Coronary artery (tissue), 2 donors: ENCODE data around the gene HIGD1B.

Source experiments
- DNase-seq: peaks from one replicate; pipeline ENCODE4 v3.0.0-alpha.2; 2017; ENCODE audit warnings: low spot score
- H3K27ac ChIP-seq, 2 donors: fragments of 200-600 bp; sonication (generic); one replicate each; pipeline ENCODE4 v1.5.1; 2016 to 2019
- H3K4me3 ChIP-seq: fragments of 200-600 bp; sonication (generic); 2 replicates; pipeline ENCODE4 v1.5.1; 2016; ENCODE audit warnings: mild to moderate bottlenecking, moderate library complexity
- TF ChIP-seq, protein P1 (sequence below): fragments of 200-600 bp; sonication (generic); IDR thresholded peaks from one replicate; pipeline ENCODE4 v1.5.1; 2019; ENCODE audit warnings: antibody characterized with exemption

HIGD1B gene

DNA sequence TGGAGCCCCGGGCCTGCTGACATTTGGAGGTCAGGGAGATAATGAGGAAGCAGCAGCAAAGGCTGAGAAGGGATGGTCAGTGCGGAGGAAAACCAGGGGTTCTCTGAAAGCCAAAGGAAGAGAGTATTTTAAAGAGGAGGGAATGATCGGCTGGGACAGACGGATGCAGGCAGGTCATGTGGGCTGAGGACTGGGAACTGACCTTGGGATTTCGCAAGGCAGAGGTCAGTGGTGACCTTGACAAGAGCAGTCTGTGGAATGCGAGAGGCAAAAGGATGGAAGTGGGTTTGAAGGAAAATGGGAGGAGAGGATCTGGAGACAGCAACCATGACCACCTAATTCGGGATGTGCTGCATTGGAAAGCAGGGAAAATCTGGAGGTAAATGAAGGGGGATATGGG is 41.3 kb downstream of the HIGD1B start:
- Histone ChIP-seq H3K27ac (no peak overlapping the region), H3K4me3 (no peak overlapping the region)
- no peak for DNase-seq
- TF ChIP-seq, protein P1, sequence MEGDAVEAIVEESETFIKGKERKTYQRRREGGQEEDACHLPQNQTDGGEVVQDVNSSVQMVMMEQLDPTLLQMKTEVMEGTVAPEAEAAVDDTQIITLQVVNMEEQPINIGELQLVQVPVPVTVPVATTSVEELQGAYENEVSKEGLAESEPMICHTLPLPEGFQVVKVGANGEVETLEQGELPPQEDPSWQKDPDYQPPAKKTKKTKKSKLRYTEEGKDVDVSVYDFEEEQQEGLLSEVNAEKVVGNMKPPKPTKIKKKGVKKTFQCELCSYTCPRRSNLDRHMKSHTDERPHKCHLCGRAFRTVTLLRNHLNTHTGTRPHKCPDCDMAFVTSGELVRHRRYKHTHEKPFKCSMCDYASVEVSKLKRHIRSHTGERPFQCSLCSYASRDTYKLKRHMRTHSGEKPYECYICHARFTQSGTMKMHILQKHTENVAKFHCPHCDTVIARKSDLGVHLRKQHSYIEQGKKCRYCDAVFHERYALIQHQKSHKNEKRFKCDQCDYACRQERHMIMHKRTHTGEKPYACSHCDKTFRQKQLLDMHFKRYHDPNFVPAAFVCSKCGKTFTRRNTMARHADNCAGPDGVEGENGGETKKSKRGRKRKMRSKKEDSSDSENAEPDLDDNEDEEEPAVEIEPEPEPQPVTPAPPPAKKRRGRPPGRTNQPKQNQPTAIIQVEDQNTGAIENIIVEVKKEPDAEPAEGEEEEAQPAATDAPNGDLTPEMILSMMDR, result no peak

DNA sequence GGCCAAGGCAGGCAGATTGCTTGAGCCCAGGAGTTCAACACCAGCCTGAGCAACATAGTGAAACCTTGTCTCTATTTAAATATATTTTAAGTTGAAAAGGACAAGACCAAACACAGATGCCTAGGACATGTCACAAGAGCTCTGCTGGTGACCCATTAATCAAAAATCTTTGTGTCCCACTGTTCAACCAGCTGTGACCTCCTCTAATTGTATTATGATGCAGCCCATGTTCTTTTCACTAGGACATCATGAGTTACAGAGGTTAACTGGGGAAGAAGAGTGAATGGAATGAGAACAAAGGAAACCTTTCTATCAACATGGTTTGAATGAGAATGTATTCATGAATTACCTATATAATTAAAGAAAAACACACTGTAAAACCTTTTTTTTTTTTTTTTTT is 44.6 kb downstream of the HIGD1B start:
- no peak overlapping the region for H3K27ac ChIP-seq
- no peak for DNase-seq
- no peak overlapping the region for H3K4me3 ChIP-seq
- TF ChIP-seq, protein P1, result no peak

DNA sequence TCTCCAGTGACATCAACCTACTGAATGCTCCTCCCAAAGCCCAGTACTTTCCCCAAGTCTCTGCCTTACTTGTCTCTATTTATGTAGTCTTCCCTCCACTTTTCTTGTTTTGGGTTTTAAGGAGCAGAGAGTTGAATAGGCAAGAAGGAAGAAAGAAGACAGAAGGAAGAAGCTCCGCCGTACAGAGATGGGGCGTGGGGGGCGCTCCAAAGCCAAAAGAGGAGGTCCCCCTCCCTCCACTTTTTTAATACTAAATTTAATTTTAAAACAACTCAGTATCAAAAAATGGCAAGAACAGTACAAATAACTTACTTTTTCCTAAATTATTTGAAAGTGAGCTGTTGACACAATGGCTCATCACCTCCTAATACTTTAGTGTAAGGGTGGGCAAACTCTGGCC is 47.0 kb downstream of the HIGD1B start:
- TF ChIP-seq, protein P1, result no peak
- H3K27ac ChIP-seq, result no peak overlapping the region

DNA sequence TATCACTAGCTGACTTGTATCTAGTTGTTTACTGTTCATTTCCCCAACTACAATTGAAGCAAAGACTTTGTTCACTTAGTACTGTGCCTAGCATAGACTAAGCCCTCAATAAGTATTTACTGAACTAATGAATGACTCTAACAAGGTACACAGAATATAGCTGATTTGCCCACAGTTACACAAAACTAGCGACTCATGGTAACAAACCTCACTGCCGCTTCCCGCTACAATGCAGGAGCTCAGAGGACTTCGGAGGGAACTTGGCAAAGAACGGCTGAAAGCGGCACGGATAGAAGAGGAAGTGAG is 51.0 kb downstream of the HIGD1B start:
- TF ChIP-seq, protein P1, result no peak
- DNase-seq, result no peak
- Histone ChIP-seq H3K27ac (peak overlapping the region; percentile 90 to 96), H3K4me3 (peak overlapping the region; percentile 83)

More for the DNA sequence above, 47.0 kb downstream of the HIGD1B start:
- H3K4me3 ChIP-seq, result no peak overlapping the region
- peak; percentile 5 for DNase-seq

DNA sequence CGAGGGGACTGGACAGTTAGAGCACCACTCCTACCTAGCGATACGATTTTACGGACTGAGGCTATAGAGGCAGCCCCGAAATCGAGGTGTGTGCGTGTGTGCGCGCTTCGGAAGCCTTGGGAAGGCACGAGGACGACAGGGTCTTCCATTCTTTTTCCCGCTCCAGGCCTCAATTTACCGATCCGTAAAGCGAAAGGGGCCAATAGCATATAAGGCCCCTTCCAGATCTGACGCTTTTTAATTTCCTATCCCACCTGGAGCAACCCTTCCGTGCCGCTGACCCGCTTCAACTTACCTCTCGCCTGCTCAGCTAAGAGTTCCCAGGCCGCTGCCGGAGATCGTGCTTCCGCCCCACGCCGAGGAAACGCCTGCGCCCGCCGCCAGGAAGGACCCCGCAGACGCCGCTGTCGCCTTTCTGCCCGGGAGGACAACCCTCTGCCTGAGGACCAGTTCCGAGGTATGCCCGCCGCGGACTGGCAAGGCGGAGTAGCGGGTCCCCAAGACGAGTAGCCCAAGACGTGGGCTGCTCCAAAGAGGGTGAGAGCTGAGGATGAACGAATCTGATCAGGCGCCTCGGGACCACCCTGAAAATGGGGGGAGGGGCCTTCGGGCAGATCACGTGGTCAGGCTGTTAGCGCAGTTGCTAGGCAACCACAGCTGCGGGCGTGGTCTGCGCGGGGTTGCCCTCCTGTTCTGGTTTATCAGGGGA is 51.5 kb downstream of the HIGD1B start, which contains the start of gene EFTUD2:
TSS of gene EFTUD2 (minus strand) at position 372 of the 709 bp plus-strand sequence. CDS start 4,924 bp downstream, outside the sequence.
- peak; percentile 92 for DNase-seq
- TF ChIP-seq, protein P1, result no peak
- H3K27ac ChIP-seq, result peak within 1 kb of the TSS; percentile 90 to 96
- H3K4me3 ChIP-seq, result peak within 1 kb of the TSS; percentile 83
